ENCODE data around the gene OTUD3.

OTUD3 gene

DNA sequence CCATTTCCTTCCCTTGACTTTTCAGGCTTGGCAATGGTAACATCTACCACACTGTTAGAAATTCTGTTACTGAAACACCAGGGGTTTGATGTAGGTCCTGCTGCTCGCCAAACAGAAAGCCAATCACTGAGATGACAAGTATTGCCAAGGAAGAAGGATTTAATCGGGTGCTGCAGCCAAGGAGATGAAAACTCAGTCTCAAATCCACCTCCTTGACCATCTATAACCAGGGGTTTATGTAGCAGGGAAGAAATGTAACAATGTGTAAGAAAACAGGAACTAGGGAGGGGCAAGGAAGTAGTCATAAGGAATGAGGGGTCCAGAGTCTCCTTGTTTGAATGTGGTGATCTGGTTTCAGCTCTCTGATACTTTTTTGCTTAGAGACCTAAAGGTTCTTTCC, 71.9 kb downstream of the OTUD3 start:
- H3K27ac ChIP-seq (ENCODE audit: low read depth, low read length): no peak overlapping the region
- no peak overlapping the region for H3K4me2 ChIP-seq (ENCODE audit: low read length)
- no peaks in the 10 kb centered on the region for H3F3A ChIP-seq (ENCODE audit: control insufficient read depth, insufficient read depth)
- no peak for TF ChIP-seq EZH2phosphoT487 (IDR thresholded peaks at IDR 0.05; ENCODE audit: borderline replicate concordance, low read length)
- TF ChIP-seq, protein P1, sequence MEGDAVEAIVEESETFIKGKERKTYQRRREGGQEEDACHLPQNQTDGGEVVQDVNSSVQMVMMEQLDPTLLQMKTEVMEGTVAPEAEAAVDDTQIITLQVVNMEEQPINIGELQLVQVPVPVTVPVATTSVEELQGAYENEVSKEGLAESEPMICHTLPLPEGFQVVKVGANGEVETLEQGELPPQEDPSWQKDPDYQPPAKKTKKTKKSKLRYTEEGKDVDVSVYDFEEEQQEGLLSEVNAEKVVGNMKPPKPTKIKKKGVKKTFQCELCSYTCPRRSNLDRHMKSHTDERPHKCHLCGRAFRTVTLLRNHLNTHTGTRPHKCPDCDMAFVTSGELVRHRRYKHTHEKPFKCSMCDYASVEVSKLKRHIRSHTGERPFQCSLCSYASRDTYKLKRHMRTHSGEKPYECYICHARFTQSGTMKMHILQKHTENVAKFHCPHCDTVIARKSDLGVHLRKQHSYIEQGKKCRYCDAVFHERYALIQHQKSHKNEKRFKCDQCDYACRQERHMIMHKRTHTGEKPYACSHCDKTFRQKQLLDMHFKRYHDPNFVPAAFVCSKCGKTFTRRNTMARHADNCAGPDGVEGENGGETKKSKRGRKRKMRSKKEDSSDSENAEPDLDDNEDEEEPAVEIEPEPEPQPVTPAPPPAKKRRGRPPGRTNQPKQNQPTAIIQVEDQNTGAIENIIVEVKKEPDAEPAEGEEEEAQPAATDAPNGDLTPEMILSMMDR (IDR thresholded peaks at IDR 0.05; ENCODE audit: low read depth, low read length, poor library complexity, severe bottlenecking): no peak
- no peaks in the 10 kb centered on the region for H3K9me2 ChIP-seq (replicated peaks; ENCODE audit: control insufficient read depth, low read length)
- H3K4me1 ChIP-seq (ENCODE audit: control insufficient read depth, low read length): no peaks in the 10 kb centered on the region
- no peaks in the 10 kb centered on the region for H3K79me2 ChIP-seq (ENCODE audit: control insufficient read depth, low read length)
- H3K27me3 ChIP-seq (ENCODE audit: control insufficient read depth, low read length): peaks cover 2% of the 10 kb centered on the region; the same call in 1 of the 2 replicates
- H3K9me3 ChIP-seq (ENCODE audit: control insufficient read depth, insufficient read depth, low read length): peaks cover 6% of the 10 kb centered on the region; the same call in 1 of the 2 replicates
- no peak overlapping the region for H3K4me3 ChIP-seq (ENCODE audit: low read length)
- H3K36me3 ChIP-seq (ENCODE audit: control insufficient read depth, low read length): no peaks in the 10 kb centered on the region
- no peaks in the 10 kb centered on the region for H4K20me1 ChIP-seq (ENCODE audit: control insufficient read depth, insufficient read depth, low read depth, low read length)

DNA sequence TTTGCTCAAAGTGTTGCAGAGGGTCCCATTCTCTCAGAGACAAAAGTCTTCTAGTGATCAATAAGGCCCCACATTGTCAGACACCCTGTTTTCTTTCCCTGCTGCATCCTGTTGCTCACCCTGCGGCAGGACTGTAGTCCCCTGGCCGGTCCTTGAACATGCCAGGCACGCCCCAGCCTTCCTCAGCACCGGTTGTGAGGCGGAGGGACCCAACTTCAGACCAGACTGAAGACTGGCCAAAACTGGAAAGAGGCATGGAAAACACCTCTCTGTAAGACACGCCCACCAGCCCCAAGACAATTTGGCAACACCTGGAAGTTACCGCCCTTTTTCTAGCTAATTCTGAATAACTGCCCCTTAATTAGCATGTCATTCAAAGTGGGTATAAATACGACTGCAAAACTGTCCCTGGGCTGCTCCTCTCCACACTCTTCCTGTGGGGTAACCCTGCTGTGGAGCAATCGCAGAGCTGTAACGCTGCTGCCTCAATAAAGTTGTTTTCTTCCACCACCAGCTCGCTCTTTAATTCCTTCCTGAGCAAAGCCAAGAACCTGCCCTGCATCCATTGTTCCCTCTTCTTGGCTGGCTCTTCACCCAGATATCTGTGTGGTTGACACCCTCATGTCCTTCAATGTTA, 73.5 kb downstream of the OTUD3 start:
- Histone ChIP-seq H3K79me2 (ENCODE audit: control insufficient read depth, low read length) (no peaks in the 10 kb centered on the region), H3K4me1 (ENCODE audit: control insufficient read depth, low read length) (peaks cover 3% of the 10 kb centered on the region), H3K36me3 (ENCODE audit: control insufficient read depth, low read length) (no peaks in the 10 kb centered on the region), H3K9me2 (replicated peaks; ENCODE audit: control insufficient read depth, low read length) (no peaks in the 10 kb centered on the region), H4K20me1 (ENCODE audit: control insufficient read depth, insufficient read depth, low read depth, low read length) (no peaks in the 10 kb centered on the region), H3K27ac (ENCODE audit: low read depth, low read length) (no peak overlapping the region), H3K9me3 (ENCODE audit: control insufficient read depth, insufficient read depth, low read length) (peaks cover 6% of the 10 kb centered on the region; the same call in 1 of the 2 replicates), H3K4me3 (ENCODE audit: low read length) (no peak overlapping the region), H3K4me2 (ENCODE audit: low read length) (no peak overlapping the region), H3F3A (ENCODE audit: control insufficient read depth, insufficient read depth) (no peaks in the 10 kb centered on the region), H3K27me3 (ENCODE audit: control insufficient read depth, low read length) (peaks cover 2% of the 10 kb centered on the region; the same call in 1 of the 2 replicates)
- TF ChIP-seq EZH2phosphoT487 (IDR thresholded peaks at IDR 0.05; ENCODE audit: borderline replicate concordance, low read length): no peak
- TF ChIP-seq, protein P1 (IDR thresholded peaks at IDR 0.05; ENCODE audit: low read depth, low read length, poor library complexity, severe bottlenecking): no peak

DNA sequence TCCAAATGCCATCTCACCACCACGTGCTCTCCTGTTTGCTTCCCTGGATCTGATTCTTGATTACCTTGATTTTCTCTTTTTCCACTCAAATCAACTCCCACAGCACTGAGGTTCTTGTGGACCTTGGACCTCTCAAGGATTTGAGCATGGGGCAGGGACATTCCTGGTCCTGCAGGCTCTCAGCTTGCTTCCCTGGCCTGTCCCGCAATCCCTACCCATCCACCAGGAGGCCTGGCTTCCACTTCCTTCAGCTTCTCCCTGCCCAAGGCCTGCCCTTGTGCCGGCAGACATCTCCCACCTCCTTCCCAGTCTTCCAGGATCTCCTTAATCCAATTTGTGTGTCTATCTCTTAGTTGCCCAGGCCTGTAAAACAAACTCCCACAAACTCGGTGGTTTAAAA, 75.6 kb downstream of the OTUD3 start:
- peaks cover 7% of the 10 kb centered on the region for H3K4me1 ChIP-seq (ENCODE audit: control insufficient read depth, low read length)

More for the DNA sequence above, 75.6 kb downstream of the OTUD3 start:
- H3K9me2 ChIP-seq (replicated peaks; ENCODE audit: control insufficient read depth, low read length): no peaks in the 10 kb centered on the region
- H4K20me1 ChIP-seq (ENCODE audit: control insufficient read depth, insufficient read depth, low read depth, low read length): no peaks in the 10 kb centered on the region
- no peak overlapping the region for H3K4me3 ChIP-seq (ENCODE audit: low read length)
- H3K4me2 ChIP-seq (ENCODE audit: low read length): no peak overlapping the region
- TF ChIP-seq EZH2phosphoT487 (IDR thresholded peaks at IDR 0.05; ENCODE audit: borderline replicate concordance, low read length): no peak
- TF ChIP-seq, protein P1 (IDR thresholded peaks at IDR 0.05; ENCODE audit: low read depth, low read length, poor library complexity, severe bottlenecking): no peak
- H3K9me3 ChIP-seq (ENCODE audit: control insufficient read depth, insufficient read depth, low read length): peaks cover 6% of the 10 kb centered on the region; the same call in 1 of the 2 replicates
- H3K27me3 ChIP-seq (ENCODE audit: control insufficient read depth, low read length): peaks cover 5% of the 10 kb centered on the region
- H3K36me3 ChIP-seq (ENCODE audit: control insufficient read depth, low read length): no peaks in the 10 kb centered on the region
- H3K79me2 ChIP-seq (ENCODE audit: control insufficient read depth, low read length): no peaks in the 10 kb centered on the region
- no peaks in the 10 kb centered on the region for H3F3A ChIP-seq (ENCODE audit: control insufficient read depth, insufficient read depth)
- no peak overlapping the region for H3K27ac ChIP-seq (ENCODE audit: low read depth, low read length)
